GM19240 (cell line): ENCODE results near the gene PCDHGB4.
A peak's percentile ranks its signal among the peaks of the same experiment; 100 is the strongest.
"Not testable (repeated sequence)": the region's sequence is repeated elsewhere in the genome, so short reads cannot be mapped to it uniquely, and the experiment has no call there.

Experiments
- DNase-seq: peaks from one replicate; pipeline ENCODE4 v3.0.0; 2011; ENCODE audit warnings: low spot score; ENCODE audit not compliant: insufficient read length

The PCDHGB4 gene

GRCh38 chr5:141397756-141398551 is 10.5 kb downstream of the PCDHGB4 start, which contains the start of gene PCDHGB5:
TSS of gene PCDHGB5 (plus strand) at chr5:141397947. CDS start at chr5:141398128, 181 bp downstream.
- not testable (repeated sequence) for DNase-seq

GRCh38 chr5:141398608-141399007 is 11.1 kb downstream of the PCDHGB4 start:
- no peak for DNase-seq

DNA sequence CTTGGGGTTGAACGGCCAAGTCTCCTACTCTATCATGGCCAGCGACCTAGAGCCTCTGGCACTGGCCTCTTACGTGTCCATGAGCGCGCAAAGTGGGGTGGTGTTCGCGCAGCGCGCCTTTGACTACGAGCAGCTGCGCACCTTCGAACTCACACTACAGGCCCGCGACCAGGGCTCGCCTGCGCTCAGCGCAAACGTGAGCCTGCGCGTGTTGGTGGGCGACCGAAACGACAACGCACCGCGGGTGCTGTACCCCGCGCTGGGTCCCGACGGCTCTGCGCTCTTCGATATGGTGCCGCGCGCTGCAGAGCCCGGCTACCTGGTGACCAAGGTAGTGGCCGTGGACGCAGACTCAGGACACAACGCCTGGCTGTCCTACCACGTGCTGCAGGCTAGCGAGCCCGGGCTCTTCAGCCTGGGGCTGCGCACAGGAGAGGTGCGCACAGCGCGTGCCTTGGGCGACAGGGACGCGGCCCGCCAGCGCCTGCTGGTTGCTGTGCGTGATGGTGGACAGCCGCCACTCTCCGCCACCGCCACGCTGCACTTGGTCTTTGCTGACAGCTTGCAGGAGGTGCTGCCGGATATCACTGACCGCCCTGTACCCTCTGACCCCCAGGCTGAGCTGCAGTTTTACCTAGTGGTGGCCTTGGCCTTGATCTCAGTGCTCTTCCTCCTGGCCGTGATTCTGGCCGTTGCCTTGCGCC is 12.2 kb downstream of the PCDHGB4 start:
- DNase-seq = no peak

DNA sequence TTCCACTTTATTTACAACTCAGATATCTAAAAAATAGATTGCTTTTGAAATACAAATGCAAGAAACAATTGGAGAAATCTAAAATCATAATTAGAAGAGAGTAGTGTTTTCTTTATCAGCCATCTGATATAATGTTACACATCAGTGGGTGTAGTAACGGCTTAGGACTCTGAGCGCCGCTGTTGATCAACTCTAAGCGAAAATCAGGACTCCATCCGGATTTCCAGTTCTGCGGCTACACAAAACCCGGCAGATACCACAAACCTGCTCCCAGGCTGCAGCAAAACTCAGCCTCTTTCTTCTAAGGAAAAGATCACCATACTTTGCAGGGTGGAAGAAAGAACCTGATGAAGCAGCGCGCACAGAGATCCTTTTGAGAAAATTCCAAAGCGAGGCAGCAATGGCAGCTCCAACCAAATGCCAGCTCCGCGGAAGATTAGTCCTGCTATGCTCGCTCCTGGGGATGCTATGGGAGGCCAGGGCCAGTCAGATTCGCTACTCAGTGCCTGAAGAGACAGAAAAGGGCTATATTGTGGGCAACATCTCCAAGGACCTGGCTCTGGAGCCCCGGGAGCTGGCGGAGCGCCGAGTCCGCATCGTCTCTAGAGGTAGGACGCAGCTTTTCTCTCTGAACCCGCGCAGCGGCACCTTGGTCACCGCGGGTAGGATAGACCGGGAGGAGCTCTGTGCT is 15.2 kb downstream of the PCDHGB4 start, which contains the start of gene PCDHGA9:
Gene PCDHGA9 (plus strand): TSS at position 226 of the 691 bp plus-strand sequence. CDS start 175 bp downstream, at position 401.
- DNase-seq = no peak

DNA sequence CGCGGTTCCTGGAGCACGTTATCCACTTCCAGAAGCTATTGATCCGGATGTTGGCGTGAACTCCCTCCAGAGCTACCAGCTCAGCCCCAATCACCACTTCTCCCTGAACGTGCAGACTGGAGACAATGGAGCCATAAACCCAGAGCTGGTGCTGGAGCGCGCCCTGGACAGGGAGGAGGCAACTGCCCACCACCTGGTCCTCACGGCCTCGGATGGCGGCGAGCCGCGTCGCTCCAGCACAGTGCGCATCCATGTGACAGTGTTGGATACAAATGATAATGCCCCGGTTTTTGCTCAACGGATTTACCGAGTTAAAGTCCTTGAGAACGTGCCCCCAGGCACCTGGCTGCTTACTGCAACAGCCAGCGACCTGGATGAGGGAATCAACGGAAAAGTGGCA is 15.9 kb downstream of the PCDHGB4 start:
- no peak for DNase-seq

- not testable (repeated sequence) for DNase-seq
Measured at GRCh38 chr5:141407790-141408505, 20.4 kb downstream of the PCDHGB4 start, which contains the start of gene PCDHGB6. TSS of gene PCDHGB6 (plus strand) at chr5:141408021. CDS start at chr5:141408203, 182 bp downstream.

DNA sequence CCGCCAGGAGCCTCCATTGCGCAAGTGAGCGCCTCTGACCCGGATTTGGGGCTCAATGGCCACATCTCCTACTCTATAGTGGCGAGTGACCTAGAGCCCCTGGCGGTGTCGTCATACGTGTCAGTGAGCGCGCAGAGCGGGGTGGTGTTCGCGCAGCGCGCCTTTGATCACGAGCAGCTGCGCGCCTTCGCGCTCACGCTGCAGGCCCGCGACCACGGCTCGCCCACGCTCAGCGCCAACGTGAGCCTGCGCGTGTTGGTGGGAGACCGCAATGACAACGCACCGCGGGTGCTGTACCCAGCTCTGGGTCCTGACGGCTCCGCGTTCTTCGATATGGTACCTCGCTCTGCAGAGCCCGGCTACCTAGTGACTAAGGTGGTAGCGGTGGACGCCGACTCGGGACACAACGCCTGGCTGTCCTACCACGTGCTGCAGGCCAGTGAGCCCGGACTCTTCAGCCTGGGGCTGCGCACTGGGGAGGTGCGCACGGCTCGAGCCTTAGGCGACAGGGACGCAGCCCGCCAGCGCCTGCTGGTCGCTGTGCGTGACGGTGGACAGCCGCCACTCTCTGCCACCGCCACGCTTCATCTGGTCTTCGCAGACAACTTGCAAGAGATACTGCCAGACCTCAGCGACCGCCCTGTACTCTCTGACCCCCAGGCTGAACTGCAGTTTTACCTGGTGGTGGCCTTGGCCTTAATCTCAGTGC is 22.3 kb downstream of the PCDHGB4 start:
- no peak for DNase-seq

GRCh38 chr5:141411575-141411974 is 24.1 kb downstream of the PCDHGB4 start:
- DNase-seq = no peak

DNA sequence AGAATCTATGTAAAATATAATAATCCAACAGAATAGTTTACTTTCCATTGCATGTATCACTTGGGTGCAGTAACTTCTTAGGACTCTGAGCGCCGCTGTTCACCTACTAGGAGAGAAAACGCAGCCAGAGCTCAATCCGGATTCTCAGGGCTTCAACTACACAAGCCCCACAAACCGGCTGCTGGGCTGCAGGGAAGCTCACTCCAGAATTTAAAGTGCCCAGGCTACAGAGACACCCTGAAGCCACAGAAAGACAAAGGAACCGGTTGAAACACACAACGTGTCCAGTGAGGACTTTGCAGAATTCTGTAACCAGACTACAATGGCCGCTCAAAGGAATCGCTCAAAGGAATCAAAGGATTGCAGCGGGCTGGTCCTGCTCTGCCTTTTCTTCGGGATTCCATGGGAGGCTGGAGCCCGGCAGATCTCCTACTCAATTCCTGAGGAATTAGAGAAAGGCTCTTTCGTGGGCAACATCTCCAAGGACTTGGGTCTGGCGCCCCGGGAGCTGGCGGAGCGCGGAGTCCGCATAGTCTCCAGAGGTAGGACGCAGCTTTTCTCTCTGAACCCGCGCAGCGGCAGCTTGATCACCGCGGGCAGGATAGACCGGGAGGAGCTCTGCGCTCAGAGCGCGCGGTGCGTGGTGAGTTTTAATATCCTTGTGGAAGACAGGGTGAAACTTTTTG is 25.5 kb downstream of the PCDHGB4 start, which contains the start of gene PCDHGA10:
Gene PCDHGA10 (plus strand): TSS at position 134 of the 686 bp plus-strand sequence. CDS start 189 bp downstream, at position 323.
- DNase-seq = peak; percentile 55

- DNase-seq = no peak
Measured at GRCh38 chr5:141413540-141414069, 26.1 kb downstream of the PCDHGB4 start.

GRCh38 chr5:141414548-141415274 is 27.2 kb downstream of the PCDHGB4 start:
- not testable (repeated sequence) for DNase-seq

- not testable (repeated sequence) for DNase-seq
Measured at GRCh38 chr5:141415275-141415618, 27.7 kb downstream of the PCDHGB4 start.

GRCh38 chr5:141417494-141418172 is 30.1 kb downstream of the PCDHGB4 start, which contains the start of gene PCDHGB7:
TSS of gene PCDHGB7 (plus strand) at chr5:141417677. CDS start at chr5:141417860, 183 bp downstream.
- DNase-seq = peak; percentile 55

- DNase-seq = no peak
Measured at GRCh38 chr5:141419074-141419880, 31.8 kb downstream of the PCDHGB4 start.

DNA sequence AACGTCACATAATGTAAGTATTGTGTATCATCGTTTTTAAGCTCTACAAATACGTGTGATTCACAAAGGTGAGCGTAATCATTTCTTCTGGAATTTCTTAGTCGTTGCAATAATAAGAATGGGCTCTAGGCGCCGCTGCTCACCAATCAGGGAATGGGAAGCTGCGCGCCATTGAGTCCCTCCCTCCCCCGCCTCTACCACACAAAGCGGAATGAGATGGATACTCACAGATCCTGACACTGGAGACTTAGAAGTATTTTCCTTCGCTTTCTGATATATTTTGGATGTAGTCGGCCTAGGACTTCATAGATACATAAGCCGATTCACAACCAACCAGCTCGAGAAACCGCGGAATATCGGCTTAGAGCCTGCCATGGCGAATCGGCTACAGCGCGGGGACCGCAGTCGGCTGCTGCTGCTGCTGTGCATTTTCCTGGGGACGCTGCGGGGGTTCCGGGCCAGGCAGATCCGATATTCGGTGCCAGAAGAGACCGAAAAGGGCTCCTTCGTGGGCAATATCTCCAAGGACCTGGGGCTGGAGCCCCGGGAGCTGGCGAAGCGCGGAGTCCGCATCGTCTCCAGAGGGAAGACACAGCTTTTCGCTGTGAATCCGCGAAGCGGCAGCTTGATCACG is 33.5 kb downstream of the PCDHGB4 start, which contains the start of gene PCDHGA11:
Gene PCDHGA11 (plus strand): TSS at position 197 of the 634 bp plus-strand sequence. CDS start 177 bp downstream, at position 374.
- no peak for DNase-seq

DNA sequence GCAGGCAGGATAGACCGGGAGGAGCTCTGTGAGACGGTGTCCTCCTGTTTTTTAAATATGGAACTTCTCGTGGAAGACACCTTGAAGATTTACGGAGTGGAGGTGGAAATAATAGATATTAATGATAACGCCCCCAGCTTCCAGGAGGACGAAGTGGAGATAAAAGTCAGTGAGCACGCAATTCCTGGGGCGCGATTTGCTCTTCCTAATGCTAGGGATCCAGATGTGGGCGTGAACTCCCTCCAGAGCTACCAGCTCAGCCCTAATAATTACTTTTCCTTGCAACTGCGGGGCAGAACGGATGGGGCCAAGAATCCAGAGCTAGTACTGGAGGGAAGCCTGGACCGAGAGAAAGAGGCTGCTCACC is 34.0 kb downstream of the PCDHGB4 start:
- DNase-seq = no peak
